Fibroblast of mammary gland (primary cell): ENCODE measurements around the gene PPARA.

Experiments
- DNase-seq: peaks from one replicate; pipeline ENCODE4 v3.0.0-alpha.2; 2010; ENCODE audit warnings: low read depth
- H3K4me3 ChIP-seq: 2 replicates; pipeline ENCODE4 v1.5.1; 2011; ENCODE audit warnings: low read depth, mild to moderate bottlenecking, low read length, moderate library complexity; ENCODE audit not compliant: control insufficient read depth
- TF ChIP-seq, protein P1 (sequence below): conservative IDR thresholded peaks from 2 replicates; pipeline ENCODE4 v1.5.1; 2011; ENCODE audit warnings: low read depth, low read length, inconsistent platforms; ENCODE audit not compliant: control insufficient read depth, insufficient read depth

Gene PPARA

DNA sequence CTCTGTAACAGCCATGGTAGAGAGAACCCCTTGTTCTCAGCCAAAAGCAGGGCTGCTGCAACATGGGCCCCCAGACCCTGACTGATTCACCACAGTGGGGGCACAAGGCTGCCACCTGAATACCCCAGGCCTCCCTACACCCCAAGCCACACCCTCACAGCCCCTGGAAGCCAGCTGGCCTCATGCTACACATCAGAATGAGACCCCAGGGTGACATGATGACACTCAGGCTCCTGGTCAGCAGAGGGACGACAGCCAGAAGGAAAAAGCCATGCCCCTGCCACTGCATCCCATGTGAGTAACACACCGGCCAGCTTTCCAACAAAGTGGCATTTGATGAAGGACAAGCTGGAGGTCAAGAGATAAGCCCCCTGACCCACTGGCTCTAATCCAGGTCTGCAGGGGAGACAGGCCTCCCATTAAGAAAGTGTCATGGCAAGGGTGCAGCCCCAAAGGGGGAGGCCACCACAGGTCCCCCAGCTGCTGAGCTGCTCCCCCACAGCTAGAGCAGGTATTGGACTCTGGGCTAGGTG lies 97.2 kb downstream of the PPARA start:
- TF ChIP-seq, protein P1, sequence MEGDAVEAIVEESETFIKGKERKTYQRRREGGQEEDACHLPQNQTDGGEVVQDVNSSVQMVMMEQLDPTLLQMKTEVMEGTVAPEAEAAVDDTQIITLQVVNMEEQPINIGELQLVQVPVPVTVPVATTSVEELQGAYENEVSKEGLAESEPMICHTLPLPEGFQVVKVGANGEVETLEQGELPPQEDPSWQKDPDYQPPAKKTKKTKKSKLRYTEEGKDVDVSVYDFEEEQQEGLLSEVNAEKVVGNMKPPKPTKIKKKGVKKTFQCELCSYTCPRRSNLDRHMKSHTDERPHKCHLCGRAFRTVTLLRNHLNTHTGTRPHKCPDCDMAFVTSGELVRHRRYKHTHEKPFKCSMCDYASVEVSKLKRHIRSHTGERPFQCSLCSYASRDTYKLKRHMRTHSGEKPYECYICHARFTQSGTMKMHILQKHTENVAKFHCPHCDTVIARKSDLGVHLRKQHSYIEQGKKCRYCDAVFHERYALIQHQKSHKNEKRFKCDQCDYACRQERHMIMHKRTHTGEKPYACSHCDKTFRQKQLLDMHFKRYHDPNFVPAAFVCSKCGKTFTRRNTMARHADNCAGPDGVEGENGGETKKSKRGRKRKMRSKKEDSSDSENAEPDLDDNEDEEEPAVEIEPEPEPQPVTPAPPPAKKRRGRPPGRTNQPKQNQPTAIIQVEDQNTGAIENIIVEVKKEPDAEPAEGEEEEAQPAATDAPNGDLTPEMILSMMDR = no peak
- H3K4me3 ChIP-seq = no peak overlapping the region
- DNase-seq = no peak

DNA sequence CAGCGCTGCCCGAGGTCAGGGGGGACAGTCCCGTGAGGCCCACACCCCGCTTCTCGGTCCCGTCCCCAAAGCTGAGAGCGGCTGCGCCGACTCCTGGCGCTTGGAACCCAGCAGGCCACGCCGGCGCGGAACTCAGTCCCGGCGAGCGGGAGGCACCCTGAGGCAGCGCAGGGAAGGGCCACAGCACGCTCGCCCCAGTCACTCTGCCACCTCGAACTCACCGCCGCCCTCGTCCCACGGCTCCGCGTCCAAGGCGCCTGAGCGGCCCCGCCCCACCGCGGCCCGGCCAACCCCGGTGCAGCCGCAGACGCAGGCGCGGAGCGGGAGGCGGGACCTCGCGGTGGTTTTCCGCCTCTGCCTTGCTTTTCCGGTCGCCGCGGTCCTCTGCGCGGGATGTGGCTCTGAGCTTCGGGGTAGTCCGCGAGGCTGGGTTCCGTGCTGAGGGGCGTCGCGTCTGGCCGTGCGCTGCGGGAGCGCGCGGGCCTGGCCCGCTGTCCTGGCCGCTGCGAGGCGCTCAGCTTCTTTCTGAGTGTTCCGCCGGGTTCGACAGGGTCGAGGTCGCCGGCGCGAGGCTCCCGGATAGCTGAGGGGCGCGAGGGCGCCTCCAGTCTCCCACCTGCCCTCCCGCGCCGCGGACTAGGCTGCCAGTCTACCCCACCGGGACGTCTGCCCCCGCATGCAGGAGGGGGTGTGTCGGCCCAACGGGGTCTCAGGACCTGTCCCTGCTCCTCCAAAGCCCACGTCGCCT lies 99.9 kb downstream of the PPARA start, which contains the start of gene CDPF1:
Gene CDPF1 (minus strand): TSS at position 259 of the 748 bp plus-strand sequence. CDS start 2,009 bp downstream, outside the sequence.
- TF ChIP-seq, protein P1 = no peak
- H3K4me3 ChIP-seq = peak within 1 kb of the TSS; percentile 75
- peak; percentile 74 for DNase-seq

DNA sequence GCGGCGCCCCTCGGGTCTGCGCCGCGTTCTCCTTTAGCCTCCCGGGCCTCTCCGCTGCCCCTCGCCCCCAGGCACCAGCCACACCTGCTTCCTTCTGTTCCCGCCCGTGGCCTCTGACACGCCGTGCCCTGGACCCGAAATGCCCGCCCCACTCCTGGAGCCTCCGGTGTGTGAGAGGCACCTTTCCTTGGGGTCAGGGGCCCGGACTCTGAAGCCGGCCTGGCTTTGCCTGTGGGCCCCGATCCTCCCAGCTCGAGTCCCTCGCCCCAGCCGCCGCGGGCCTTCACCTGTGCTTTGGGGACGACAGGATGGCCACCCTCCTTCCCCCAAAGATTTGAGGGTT lies 100.4 kb downstream of the PPARA start:
- no peak for DNase-seq
- peak overlapping the region; percentile 75 for H3K4me3 ChIP-seq
- TF ChIP-seq, protein P1 = no peak

DNA sequence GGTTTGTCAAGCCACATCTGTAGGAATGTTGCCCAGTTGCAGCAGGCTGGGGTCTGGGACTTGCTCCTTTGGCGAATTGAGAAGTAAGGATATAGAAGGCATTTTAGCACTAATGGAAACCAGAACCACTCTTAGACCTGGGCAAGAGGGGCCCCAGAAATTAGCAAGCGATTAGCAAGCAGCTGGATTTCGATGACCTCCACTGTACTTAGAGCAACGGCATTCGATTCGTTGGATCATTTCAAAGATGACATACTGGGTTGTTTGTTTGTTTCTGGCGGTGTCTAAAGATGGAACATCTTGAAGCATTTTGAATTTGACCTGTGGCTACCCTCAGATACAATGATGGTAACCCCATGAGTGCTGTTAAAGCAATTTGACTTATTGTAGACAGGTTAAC lies 100.9 kb downstream of the PPARA start:
- peak overlapping the region; percentile 75 for H3K4me3 ChIP-seq

DNA sequence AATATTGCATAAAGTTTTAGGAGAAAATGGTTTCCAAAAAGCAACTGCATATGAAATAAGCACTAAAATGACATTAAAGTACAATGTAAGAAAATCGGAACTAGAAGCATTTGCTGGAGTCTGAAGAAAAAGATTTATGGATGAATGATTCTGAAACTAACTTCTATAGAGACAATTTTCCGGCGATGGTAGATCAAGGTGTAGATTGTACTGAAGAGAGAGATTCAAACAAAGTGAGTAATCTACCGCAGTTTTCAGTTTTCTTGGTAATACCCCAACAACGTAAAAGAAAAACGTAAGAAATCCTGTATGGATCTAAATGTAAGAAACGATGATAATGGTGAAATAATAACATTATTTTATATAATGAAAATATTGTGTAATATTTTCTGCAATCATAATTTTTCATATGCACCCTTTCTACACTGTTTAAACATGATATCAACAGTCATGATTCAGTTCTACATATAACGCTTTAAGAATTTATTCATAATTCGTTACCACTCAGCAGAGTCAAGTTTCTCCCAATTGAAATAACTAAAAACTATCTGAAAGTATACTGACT lies 101.6 kb downstream of the PPARA start:
- no peak for DNase-seq
- H3K4me3 ChIP-seq = no peak overlapping the region
- TF ChIP-seq, protein P1 = no peak

More for the DNA sequence above, 100.9 kb downstream of the PPARA start:
- TF ChIP-seq, protein P1 = no peak
- peak; percentile 27 for DNase-seq

DNA sequence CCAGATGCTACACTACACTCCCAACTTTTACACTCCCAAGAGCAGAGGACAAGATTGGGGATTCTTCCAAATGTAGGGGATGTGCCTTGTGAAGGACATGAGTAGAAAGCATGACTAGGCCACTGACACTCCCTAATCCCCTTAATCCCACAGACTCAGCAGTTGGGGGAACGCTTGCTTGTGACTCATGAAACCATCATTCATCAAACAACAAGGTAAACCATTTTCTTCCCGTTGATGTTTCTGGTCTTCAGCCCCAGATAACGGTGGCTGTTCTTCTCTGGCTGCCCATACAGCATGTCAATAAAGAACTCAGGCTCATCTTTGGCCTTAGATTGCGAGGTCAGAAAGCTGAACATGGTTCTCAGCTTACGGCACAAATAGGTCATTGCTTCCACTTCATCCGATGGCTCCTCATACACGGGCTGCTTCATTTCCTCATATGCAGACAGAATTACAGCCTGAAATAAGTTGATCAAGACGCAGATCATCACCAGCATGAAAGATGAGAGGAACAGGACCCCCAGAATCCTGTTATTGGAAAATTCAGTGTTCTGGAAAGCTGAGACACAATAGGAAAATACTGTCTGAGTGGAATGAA lies 106.1 kb downstream of the PPARA start:
- peak; percentile 82 for DNase-seq
- no peak overlapping the region for H3K4me3 ChIP-seq
- TF ChIP-seq, protein P1 = no peak
